ENCODE measurements around the gene TEX44. TPM values are rescaled to one million over a fixed set of nuclear protein-coding genes. Genes with fewer than 3 reads are reported as not detected.

TEX44 gene
- total and polyA plus RNA-seq, 11 donors: not detected

DNA sequence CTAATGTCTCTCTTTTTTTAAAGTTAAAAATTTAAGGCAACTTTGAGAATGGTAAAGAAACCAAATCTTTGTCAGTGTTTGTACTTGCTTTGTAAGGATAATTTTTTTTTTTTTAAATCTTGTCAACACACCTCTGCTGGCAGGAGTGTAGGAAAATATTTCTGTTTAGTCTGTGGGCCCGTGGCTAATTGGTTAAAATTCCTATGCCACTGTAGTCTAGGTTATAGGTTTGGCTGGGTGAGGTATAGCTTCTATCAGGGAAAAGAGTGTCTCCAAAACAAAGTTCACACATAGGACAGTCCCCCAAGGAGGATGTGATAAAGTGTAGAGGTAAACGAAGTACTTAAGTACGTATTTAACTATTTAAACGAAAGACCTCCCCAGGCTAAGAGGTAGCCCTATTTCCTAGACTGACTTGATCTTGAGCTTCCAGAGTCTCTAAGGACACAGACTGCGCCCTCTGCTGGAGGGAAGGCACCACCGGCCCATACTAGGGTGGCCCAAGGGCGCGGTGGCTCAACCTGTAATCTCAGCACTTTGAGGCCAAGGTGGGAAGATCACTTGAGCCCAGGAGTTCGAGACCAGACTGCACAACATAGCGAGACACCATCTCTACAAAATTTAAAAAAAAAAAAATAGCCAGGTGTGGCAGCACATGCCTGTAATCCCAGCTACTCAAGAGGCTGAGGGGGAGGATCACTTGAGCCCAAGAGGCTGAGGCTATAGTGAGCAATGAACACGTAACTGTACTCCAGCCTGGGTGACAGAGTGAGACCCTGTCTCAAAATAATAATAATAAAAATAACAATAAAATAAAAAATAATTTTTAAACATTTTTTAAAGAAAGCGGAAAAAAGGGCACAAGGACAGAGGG lies 8.9 kb downstream of the TEX44 start:
- Histone ChIP-seq H3K4me3 (no peak overlapping the region), H3K9me3 (no peaks in the 10 kb centered on the region), H3K27ac (peak overlapping the region in 3 of 12 donors; percentile 5 to 100 (median 15)), H3K27me3 (no peaks in the 10 kb centered on the region), H3K36me3 (no peaks in the 10 kb centered on the region), H3K4me1 (peaks cover 7 to 47% (median 30%) of the 10 kb centered on the region in 12 donors)
- peak in 1 of 4 donors; percentile 23 for ATAC-seq
- TF ChIP-seq, protein P1, sequence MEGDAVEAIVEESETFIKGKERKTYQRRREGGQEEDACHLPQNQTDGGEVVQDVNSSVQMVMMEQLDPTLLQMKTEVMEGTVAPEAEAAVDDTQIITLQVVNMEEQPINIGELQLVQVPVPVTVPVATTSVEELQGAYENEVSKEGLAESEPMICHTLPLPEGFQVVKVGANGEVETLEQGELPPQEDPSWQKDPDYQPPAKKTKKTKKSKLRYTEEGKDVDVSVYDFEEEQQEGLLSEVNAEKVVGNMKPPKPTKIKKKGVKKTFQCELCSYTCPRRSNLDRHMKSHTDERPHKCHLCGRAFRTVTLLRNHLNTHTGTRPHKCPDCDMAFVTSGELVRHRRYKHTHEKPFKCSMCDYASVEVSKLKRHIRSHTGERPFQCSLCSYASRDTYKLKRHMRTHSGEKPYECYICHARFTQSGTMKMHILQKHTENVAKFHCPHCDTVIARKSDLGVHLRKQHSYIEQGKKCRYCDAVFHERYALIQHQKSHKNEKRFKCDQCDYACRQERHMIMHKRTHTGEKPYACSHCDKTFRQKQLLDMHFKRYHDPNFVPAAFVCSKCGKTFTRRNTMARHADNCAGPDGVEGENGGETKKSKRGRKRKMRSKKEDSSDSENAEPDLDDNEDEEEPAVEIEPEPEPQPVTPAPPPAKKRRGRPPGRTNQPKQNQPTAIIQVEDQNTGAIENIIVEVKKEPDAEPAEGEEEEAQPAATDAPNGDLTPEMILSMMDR (IDR thresholded peaks at IDR 0.05): peak; percentile 76 to 94 (median 88)
- TF ChIP-seq POLR2A (IDR thresholded peaks at IDR 0.05): no peak
- 25 to 31% (median 29%) methylated on average over 12 of the region's 12 CpGs for WGBS, 4 donors
- peak; percentile 79 to 89 (median 84) for DNase-seq
- intact Hi-C loops (cut with DNase I): loop anchor here (1.0 to 10.0 kb wide), 7 partner anchors 35 to 183 kb away; partner anchors contain the start of genes COPS7B (in 1 of the 10) and PDE6D (in 1 of the 10)

DNA sequence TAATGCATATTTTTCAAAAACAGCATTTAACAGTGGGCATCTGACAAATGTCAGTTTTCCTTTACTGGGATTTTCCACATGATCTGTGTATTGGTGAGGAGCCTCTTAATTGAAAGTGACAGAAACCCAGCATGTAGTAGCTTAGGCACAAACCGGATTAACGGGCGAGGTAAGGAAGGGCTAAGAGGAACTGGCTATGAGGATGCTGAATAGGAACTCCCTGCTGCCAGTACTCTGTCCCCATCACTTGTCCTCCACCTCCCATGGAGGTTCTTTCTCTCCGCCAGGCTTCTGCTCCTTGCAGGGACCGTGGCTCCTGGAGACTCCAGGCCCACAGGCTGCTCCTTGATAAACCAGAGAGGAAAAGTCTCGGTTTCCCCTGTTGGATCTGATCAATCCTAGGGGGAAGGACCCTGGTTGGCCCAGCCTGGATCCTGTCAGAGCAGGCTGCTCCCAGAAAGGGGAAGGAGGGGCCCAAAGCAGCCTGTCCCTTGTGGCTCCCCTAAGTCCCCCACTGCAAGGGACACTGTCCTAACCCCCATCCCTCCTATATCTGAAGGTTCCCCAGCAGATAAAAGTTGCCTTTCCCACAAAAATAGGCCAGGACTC lies 10.3 kb downstream of the TEX44 start:
- Histone ChIP-seq H3K9me3 (no peaks in the 10 kb centered on the region), H3K27me3 (no peaks in the 10 kb centered on the region), H3K4me1 (peaks cover 7 to 52% (median 28%) of the 10 kb centered on the region in 12 donors), H3K4me3 (no peak overlapping the region), H3K36me3 (no peaks in the 10 kb centered on the region), H3K27ac (peak overlapping the region in 10 of 12 donors; percentile 96 to 100 (median 99))
- DNase-seq (peak in 1 of 5 donors; percentile 10), ATAC-seq (no peak)
- 60 to 80% (median 70%) methylated on average over 6 of the region's 6 CpGs for WGBS, 4 donors
- TF ChIP-seq, protein P1 (IDR thresholded peaks at IDR 0.05): no peak
- TF ChIP-seq POLR2A (IDR thresholded peaks at IDR 0.05): no peak
- intact Hi-C loops (cut with DNase I): loop anchor here in 8 of 10 donors (1.0 to 10.0 kb wide), 4 partner anchors 40 to 182 kb away; partner anchors contain the start of genes COPS7B (in 1 of the 8) and PDE6D (in 1 of the 8)

DNA sequence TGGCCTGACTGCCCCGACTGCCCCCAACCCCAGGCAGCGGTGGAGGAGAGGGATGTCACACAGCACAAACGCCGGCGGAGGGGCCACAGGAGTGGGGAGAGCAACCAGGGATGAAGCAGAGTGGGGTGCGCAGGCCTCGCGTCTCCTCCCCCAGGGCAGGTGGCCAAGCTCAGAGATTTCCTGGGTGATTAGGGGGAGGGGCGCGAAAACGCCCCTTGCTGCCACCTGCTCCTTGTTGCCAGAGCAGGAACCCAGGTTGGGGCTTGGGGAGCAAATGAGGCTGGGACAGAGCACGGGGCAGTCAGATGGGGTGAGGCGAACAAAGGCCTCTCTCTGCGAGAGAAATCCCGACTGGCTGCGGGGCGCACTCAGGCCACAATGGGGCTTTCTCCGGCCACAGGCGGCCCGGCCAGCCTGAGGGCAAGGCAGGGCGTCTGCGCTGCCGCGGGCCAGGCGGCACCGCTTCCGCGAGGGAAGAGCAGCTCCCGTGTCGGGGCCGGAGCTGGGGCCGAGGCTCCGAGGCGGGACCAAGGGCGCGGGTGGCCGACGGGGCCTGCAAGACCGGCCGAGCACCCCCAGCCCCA lies 11.5 kb downstream of the TEX44 start:
- no peaks in the 10 kb centered on the region for H3K27me3 ChIP-seq
- peak; percentile 47 to 72 (median 57) for DNase-seq
- WGBS, 4 donors: 9 to 11% (median 11%) methylated on average over 7 to 40 of the region's 40 CpGs
- TF ChIP-seq POLR2A (IDR thresholded peaks at IDR 0.05): peak in 1 of 2 donors; percentile 94
- TF ChIP-seq, protein P1 (IDR thresholded peaks at IDR 0.05): no peak
- peak overlapping the region; percentile 46 to 72 (median 62) for H3K4me3 ChIP-seq
- intact Hi-C loops (cut with DNase I): loop anchor here in 7 of 10 donors (2.0 to 10.0 kb wide), 4 partner anchors 42 to 181 kb away; partner anchors contain the start of genes COPS7B (in 1 of the 7) and PDE6D (in 1 of the 7)
- H3K27ac ChIP-seq: peak overlapping the region; percentile 95 to 100 (median 98)
- no peaks in the 10 kb centered on the region for H3K9me3 ChIP-seq
- ATAC-seq: peak in 3 of 4 donors; percentile 1 to 5 (median 1)
- H3K4me1 ChIP-seq: peaks cover 7 to 52% (median 28%) of the 10 kb centered on the region in 12 donors
- H3K36me3 ChIP-seq: no peaks in the 10 kb centered on the region
